ENCODE results near the gene C3orf62.

- no peak for TF ChIP-seq CTCF (IDR thresholded peaks at IDR 0.05; ENCODE audit: low read depth, low read length)
- TF ChIP-seq EZH2phosphoT487 (IDR thresholded peaks at IDR 0.05; ENCODE audit: low read depth): no peak
Observed at GRCh38 chr3:49300595-49300994, 23.6 kb upstream of the C3orf62 start.

Measured in OCI-LY3 (cell line).